ENCODE measurements around the gene TET1.
"Not testable (repeated sequence)": the region's sequence is repeated elsewhere in the genome, so short reads cannot be mapped to it uniquely, and the experiment has no call there.

Gene TET1

DNA sequence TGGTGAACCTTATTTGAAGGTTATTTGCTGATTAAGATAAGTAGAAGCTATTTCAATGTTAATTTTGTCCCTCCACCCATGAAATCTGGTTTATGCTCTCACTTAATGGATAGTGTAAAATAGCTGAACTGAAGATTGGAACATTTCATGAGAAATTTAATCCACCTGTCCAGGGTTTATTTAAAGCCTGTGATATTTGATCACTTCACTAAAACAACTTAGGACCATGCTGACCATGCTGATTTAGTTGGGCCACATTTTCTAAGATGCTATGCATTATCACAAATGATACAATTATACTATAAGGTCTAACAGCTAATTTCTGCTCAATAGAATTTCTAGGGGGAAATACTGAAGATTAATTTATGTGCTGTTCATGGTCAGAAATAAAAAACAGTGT, 53.8 kb downstream of the TET1 start:
- DNase-seq (ENCODE audit: low read depth) = not testable (repeated sequence)

DNA sequence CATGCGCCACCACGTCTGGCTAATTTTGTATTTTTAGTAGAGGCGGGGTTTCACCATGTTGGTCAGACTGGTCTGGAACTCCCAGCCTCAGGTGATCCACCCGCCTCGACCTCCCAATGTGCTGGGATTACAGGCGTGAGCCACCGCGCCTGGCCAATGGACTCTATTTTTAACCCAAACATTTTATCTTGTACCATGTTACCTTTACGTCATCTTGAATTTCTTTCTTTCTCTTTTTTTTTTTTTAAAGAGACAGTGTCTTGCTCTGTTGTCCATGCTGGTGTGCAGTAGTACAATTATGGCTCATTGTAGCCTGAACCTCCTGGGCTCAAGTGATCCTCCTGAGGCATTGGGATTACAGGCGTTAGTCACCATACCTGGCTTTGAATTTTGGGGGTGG, 57.6 kb downstream of the TET1 start:
- not testable (repeated sequence) for DNase-seq (ENCODE audit: low read depth)

DNA sequence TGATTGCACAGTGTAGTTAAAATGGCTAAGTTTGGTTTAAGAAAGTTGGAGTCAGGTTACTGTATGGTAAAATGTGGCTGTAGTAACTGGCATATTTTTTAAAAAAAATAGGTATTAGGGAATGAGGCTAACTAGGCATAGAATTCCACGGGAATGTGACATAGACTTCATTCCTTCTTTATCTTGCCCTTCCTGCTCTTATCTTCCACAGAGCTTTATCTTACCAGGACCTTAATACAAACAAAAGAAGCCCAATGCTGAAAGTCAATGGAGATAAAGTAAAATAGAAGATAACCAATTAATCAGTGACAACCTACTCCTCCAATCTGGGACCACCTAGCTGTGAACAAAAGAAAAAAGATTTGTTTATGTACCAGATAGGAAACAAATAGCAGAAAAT, 58.1 kb downstream of the TET1 start:
- DNase-seq (ENCODE audit: low read depth) = no peak

DNA sequence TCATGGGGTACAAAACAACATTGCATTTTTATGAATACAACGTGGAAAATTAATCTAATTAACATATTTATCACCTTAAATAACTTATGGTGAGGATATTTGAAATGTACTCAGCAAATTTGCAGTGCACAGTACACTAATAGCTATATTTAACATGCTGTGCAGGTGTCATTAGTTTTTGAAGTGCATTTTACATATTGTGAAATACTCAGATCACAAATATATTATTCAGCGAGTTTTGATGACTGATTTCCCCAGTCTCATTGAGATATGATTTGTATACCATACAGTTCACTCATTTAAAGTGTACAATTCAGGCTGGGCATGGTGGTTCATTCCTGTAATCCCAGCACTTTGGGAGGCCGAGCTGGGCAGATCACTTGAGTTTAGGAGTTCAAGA, 59.5 kb downstream of the TET1 start:
- no peak for DNase-seq (ENCODE audit: low read depth)

DNA sequence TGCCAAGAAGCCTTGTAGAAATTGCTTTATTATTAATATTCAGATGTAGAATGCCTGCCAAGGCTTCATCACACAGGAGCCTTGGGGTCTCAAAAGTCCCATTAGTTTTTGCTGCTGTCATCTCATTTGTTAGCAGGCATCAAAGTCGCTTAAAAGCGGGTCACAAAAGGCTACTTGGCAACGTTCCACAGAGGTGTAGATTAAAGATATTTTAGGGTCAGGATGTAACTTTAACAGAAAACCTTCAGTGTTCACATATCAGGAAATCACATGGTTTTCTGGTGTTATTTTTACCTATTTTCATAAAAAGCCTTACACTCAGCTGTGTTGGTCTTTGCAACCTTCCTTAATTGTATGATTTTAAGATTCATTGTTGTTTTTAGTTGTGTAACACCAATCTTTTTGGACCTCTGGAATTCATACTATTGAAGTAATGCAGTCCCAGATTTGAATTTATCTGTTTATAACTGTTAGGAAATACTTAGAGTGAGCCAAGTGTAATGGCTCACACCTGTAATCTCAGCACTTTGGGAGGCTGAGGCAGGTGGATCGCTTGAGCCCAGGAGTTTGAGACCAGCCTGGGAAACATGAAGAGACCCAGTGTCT, 65.3 kb downstream of the TET1 start:
- DNase-seq (ENCODE audit: low read depth) = no peak

DNA sequence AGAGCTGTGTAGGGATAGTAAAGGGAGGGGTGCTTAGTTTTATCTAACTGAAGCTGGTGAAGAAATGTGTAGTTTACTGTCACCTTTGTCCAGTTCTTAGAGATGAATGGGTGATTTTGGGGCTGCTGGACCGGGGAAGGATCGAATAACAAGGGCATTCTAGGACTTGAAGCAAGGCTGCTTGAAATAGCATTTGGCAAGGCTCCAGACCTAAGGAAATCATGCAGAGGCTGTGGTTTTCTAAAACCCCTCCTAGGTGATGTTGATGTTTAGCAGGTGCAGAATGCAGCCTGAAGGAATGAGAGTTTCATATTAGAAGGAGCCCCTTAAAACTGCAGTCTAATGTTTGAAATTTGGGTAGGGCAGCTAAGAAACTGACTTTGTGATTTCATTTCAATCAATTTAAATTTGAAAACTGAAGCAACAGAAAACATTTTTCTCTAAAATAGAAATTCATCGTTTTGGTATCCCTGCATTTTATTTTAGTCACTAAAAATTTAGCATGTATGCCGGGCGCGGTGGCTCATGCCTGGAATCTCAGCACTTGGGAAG, 68.5 kb downstream of the TET1 start:
- no peak for DNase-seq (ENCODE audit: low read depth)

DNA sequence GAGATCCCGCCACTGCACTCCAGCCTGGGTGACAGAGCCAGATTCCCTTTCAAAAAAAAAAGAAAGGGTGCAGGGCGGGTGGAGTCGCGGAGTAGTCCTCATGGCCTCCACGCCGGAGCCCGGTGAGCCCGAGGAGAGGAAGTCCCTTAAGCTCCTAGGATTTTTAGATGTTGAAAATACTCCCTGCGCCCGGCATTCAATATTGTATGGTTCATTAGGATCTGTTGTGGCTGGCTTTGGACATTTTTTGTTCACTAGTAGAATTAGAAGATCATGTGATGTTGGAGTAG, 72.1 kb downstream of the TET1 start:
- not testable (repeated sequence) for DNase-seq (ENCODE audit: low read depth)

DNA sequence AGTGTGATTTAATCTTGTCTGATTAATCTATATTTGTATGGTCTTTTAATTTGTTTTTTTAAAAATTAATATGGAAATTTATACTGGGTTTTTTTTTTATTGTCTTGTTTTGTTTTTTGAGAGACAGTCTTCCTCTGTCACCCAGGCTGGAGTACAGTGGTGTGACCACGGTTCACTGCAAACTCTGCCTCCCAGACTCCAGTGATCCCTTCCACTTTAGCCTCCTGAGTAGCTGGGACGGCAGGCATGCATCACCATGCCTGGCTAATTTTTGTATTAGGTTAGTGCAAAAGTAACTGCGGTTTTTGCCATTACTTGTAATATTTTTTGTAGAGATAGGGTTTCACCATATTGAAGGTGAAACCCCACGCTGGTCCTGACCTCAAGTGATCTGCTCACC, 73.1 kb downstream of the TET1 start:
- no peak for DNase-seq (ENCODE audit: low read depth)

DNA sequence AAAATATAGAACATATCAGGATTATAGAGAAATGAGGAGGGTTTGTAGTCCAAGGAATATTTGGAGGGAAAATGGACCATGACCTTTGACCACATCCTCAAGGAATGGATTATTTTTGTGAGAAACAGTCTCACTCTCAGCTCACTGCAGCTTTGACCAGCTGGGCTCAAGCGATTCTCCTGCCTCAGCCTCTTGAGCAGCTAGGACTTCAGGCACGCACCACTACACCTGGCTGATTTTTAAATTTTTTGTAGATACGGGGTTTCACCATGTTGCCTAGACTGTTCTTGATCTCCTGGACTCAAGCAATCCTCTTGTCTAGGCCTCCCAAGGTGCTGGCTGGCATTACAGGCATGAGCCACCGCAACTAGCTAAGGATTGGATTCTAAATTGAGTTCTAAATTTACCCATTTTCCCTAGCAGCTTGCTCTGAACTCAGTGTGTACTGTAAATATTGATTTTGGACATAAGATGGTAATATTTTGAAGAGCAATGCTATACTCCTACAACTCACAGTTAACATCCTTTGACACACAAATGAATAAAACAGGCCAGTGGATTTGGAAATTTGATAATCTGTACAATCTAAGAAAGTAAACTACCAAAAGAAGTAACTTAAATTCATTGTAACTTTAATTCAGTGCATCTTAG, 73.8 kb downstream of the TET1 start:
- DNase-seq (ENCODE audit: low read depth) = no peak

DNA sequence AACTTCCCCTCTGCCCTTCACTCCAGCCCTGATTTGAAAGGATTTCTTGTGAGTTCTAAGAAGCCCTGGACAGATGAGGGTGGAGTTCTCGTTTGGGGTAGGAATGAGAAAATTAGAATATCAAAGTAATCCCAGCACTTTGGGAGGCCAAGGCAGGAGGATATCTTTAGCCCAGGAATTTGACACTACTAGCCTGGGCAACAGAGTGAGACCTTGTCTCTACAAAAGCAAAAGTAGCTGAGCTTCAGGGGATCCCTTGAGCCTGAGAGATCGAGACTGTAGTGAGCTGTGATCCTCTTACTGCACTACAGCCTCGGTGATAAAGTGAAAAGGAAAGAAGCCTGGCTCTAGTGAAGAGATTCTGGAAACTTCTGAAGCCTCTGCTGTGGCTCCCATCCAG, 76.2 kb downstream of the TET1 start:
- no peak for DNase-seq (ENCODE audit: low read depth)

DNA sequence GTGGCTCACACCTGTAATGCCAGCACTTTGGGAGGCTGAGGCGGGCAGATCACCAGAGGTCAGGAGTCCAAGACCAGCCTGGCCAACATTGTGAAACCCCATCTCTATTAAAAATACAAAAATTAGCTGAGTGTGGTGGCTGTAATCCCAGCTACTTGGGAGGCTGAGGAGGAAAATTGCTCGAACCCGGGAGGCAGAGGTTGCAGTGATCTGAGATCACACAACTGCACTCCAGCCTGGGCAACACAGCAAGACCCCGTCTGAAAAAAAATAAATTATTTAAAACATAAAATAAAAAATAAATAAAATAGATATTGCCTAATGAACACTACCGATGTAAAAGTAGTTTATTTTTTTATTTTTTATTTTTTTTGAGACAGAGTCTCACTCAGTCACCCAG, 83.4 kb downstream of the TET1 start:
- DNase-seq (ENCODE audit: low read depth) = not testable (repeated sequence)

DNA sequence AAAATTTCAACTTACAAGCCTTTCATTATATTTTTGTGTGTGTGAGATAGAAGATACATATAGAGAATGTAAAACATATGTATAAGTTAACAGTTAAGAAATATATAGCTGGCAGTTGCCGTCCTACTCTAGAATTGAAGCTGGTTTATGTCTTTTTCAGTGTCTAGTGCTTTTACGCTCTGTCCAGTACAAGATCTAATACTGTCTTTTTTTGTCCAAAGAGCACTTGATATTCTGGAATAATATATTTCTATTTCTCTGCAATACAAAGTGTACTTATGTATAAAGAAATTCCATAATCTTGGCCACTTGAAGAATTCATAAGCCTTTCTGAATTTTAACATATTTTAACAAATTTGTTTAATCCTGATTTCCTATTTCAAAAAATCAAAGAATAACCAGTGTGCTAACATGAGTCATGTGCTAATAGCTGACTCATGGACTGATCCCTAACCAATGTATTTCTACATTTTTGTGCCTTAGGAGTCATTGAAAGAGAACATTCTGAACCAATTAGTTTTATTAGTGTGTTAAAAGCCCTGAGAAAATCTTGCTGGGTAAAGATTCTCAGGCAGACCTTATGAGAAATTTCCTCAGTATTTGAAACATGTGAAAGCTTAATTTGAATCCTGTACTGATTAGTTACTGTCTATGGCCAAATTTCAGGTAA, 87.7 kb downstream of the TET1 start:
- DNase-seq (ENCODE audit: low read depth) = no peak

DNA sequence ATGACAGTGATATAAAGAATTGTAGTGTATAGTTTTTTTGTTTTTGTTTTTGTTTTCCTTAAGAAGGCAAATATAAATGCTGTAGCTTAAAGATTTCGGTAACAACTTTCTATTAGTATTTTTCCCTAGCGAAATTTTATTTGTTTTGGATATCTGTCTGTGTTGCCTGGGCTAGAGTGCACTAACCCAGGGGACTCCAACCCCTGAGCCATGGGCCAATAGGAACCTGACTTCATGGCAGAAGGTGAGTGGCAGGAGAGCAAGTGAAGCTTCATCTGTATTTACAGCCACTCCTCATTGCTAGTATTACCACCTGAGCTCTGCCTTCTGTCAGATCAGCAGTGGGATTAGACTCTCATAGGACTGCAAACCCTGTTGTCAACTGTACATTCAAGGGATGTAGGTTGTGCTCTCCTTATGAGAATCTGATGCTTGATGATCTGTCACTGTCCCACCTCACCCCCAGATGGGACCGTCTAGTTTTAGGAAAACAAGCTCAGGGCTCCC, 95.5 kb downstream of the TET1 start:
- DNase-seq (ENCODE audit: low read depth) = no peak

DNA sequence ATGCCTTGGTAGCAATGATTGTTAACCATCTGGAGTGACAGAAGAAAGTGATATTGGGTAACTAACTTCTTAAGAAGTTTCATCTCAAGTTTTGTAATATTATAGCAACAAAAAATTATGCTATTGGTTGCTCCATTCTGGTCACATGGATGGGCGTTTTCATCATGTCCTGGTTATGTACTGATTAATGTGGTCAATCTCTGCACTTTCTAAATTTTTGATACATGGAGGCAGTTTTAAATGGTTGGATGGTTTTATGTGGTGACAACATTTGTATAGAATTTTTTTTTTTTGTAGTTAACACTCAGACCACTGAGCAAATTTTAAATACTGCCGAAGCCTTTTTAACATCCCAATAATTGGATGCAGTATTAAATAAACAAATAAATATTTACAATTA, 105.7 kb downstream of the TET1 start:
- DNase-seq (ENCODE audit: low read depth) = peak; percentile 27

DNA sequence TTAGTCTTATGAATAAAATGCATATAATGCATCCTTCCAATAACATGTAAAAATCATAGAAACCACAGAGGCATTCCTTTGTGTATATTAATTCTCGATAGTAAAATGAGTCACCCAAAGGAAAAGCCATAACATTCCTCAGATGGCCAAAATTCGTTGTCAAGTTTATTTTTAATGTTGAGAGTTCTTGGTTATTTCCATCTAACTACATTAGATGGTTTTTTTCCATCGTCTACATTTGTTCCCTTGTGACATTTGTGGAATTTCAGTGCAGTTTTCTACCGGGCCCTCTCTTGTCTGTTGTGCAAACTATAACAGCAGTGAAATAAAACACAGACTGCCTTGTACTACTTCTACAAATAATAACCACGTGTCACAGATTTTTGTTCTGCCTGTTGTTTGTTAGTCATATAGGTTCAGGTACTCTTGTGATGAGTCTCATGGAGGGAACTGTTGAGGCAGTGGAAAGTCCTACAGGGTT, 106.2 kb downstream of the TET1 start:
- DNase-seq (ENCODE audit: low read depth) = peak; percentile 62

DNA sequence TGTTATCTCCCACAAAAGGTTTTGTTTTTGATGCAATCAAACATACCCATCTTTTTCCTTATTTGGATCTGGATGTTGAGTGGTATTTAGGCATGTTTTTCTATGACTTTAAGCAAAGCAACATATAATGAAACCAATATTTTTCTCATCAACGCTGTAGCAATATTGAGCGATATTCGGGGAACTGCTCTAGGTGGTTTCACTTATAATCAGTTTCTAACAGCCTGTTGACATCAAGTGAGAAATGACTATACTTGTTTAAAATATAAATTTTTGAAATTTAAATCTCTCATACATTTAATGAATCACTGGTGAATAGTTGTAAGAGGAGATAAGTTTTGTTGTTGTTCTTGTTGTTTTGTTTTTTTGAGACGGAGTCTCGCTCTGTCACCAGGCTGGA, 108.1 kb downstream of the TET1 start:
- no peak for DNase-seq (ENCODE audit: low read depth)

DNA sequence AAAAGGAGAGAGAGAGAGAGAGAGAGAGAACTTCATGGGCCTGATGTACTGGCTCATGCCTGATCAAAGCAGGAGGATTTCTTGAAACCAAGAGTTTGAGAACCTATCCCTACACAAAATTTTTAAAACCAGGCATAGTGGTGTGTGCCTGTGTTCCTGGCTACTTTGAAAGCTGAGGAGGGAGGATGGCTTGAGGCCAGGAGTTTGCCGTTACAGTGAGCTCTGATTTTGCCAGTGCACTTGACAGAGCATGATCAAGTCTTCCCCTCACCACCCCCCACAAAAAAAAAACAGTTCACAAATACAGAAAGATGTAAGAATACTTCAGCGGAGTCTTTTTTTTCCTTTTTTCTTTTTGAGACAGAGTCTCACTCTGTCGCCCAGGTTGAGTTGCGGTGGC, 108.8 kb downstream of the TET1 start:
- no peak for DNase-seq (ENCODE audit: low read depth)

DNA sequence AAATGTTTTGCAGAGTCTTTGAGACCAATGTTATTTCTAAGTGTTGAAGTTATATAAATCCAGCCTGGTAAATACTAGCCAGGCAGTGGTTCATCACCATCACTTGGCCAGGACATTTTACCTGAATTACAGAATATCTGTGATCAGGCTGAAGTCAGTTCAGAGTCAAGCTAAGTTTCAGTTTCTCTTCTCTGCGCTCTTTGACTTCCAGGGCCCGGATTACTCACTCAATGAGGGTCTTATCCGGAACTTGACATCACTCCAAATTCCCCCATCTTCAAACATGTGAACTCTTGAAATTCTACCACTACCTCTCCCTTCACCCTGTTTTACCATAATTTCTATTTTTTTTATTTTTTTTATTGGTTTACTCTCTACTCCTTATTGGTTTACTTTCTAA, 124.3 kb downstream of the TET1 start:
- DNase-seq (ENCODE audit: low read depth) = no peak

DNA sequence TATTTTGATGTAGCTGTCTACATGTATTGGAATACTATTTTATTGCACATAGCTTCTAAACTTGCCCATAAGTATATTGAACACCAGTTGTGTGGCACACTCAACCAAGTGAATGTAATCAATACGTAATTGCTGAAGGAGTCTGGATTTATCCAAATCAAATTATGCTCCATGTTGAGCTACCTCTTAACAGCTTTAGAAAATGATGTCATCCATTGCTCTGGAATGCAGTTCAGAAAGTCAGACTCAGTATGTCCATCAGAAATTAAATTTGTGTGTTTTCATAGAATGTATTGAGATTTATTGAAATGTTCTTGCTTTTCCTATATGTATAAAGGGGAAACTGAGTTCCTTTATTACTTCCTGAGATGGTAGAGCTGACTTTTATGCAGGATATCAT, 135.9 kb downstream of the TET1 start:
- DNase-seq (ENCODE audit: low read depth) = no peak

DNA sequence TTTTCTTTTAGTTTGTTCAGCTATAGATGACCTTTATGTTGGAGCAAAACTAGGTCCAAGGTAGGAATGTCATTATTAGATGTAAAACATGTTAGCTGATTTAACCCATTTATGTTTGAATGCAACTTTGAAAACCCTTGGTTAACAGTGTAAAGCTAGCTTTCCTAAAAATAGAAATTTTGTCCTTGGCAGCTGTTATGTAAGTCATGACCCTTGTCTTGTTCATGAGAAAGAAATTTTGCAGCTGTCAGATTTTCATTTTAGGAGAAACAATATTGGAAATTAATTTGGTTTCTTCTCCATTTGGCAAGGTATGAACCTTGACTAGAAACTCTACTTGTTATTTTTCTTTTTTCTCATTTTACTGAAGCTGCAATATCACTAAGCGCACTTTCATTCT, 137.0 kb downstream of the TET1 start:
- DNase-seq (ENCODE audit: low read depth) = no peak

DNA sequence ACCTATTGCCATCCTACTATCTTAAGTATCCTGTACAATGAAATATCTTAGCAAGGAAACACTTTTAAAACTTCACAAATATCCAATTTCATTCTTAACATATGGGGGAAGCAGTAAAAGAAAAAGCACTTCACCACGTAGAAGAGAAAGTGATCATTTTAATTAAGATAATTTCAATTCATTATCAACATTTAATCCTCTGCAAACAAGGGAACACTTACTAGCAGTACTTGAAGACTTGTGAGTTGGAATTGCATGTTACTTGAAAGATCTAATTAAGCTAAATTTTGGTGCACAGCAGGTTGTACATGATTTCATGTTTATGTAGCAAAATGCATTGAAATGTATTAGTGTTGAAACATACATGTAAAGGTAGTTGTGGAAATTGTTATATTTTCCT, 140.1 kb downstream of the TET1 start:
- no peak for DNase-seq (ENCODE audit: low read depth)

DNA sequence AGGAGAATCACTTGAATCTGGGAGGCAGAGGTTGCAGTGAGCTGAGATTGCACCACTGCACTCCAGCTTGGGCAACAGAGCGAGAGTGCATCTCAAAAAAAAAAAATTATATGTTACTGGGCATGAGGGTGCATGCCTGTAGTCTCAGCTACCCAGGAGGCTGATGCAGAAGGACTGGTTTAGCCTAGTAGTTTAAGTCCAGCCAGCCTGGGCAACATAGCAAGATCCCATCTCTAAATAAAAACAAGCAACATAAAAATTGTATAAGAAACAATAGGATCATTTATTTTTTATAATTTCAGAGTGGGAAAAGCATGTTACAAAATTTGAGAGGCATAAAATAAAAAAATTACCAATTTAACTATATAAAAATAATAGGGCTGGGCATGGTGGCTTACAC, 145.4 kb downstream of the TET1 start:
- no peak for DNase-seq (ENCODE audit: low read depth)

DNA sequence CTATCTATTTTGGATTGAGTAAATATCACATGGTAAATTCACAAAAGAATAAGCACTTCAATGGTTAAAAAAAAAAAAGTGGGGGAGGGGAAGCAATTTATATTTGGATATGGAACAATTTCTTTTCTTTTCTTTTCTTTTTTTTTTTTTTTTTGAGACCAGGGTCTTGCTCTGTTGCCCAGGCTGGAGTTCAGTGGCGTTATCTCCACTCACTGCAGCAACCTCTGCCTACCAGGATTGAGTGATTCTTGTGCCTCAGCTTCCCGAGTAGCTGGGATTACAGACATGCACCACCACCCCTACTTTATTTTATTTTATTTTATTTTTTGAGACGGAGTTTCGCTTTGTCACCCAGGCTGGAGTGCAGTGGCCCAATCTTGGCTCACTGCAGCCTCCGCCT, 148.8 kb downstream of the TET1 start:
- DNase-seq (ENCODE audit: low read depth) = not testable (repeated sequence)

Measured in HS-27A (cell line).